Urothelium cell line (cell line): ENCODE data around the gene TPSAB1.
"Not testable (repeated sequence)": the region's sequence is repeated elsewhere in the genome, so short reads cannot be mapped to it uniquely, and the experiment has no call there.

ENCODE experiments used
- DNase-seq: peaks from one replicate; pipeline ENCODE4 v3.0.0; 2011; ENCODE audit warnings: low spot score, mixed read lengths
- FAIRE-seq: peaks from 2 replicates; lab custom pipeline; 2011; peaks lifted over from hg19 to GRCh38; lab: Jason Lieb, UNC

TPSAB1 gene

DNA sequence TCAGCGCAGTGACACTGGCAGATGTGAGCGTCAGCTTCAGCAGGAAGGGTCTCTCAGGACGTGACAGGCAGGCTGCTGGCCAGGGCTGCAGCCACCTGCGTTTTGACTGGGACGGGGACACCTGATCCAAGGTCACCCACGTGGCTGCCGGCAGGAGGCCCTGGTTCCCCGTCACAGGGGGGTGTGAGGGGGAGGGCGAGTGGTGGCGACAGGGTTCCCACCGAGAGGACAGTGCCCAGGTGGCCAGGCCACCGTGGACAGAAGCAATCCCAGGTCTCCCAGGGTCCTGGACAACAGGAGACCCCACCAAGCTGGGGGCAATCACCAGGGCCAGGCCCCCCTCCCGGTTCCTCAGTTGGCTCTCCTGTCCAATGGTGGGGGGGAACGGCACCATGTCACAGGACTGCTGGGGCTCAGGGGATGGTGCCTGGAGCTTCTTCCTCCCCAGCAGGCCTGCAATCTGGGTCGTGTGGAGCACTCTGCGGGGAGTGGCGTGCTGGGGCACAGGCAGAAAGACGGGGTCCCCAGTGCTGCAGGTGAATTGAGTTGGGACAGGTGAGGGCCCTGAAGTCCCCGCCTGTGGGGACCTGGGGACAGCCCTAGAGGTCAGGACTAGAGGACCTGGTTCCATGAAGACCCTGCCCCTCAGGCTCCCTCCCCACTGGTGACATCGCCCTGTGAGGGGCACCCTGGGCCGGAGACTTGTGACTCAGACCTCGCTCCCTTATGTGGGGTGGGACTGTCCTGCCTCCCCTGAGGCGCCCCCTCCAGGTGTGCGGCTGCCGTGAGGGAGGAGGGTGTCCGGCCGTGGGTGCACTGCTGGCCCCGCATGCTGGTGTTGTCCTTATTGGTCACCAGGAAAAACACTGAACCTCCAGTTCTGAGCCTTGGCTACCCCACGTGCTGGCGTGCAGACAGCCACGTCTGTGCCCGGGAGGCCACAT is 3.7 kb downstream of the TPSAB1 start:
- not testable (repeated sequence) for FAIRE-seq

DNA sequence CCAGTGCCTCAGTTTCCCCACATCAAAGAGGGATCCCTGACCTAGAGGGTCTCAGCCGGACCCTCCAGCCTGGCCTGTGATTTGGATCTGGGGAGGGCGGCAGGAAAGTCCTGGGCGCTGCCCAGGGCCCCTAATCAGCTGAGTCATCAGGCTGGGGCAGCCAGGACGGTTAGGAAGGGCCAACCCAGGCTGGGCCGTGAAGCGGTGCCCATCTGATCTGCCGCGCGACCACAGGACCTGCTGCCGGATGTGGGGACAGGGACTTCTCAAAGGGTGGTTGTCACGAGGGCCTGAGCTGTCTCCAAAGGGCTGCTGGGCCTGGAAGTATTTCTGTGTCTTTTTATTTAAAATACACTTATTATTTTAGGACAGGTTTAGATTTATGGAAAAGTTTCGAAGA is 4.4 kb downstream of the TPSAB1 start:
- no peak for DNase-seq
- FAIRE-seq: no peak

More for the DNA sequence above, 3.7 kb downstream of the TPSAB1 start:
- not testable (repeated sequence) for DNase-seq

DNA sequence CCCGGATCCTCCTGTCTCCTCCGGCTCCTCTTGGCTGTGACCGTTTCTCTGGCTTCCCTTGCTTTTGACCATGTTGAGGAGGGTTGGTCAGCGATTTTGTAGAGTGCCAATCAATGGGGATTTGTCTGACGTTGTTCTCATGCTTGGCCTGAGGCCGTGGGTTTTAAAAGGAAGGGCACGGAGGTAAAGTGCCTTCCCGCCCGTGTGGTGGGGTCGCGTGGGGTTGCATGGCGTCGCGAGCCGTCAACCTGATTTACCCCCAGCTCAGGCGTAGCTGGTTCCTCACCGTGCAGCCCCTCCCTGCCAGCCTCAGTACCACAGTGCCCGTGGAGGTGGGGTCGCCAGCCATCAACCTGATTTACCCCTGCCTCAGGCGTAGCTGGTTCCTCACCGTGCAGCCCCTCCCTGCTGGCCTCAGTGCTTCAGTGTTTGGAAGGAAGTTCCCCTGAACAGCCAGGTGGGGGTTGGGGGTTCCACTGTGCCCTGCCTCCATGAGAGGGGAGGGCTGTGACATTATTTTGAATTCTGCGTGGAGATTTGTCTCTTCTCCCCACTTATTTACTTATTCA is 5.0 kb downstream of the TPSAB1 start:
- peak; percentile 40 for FAIRE-seq

DNA sequence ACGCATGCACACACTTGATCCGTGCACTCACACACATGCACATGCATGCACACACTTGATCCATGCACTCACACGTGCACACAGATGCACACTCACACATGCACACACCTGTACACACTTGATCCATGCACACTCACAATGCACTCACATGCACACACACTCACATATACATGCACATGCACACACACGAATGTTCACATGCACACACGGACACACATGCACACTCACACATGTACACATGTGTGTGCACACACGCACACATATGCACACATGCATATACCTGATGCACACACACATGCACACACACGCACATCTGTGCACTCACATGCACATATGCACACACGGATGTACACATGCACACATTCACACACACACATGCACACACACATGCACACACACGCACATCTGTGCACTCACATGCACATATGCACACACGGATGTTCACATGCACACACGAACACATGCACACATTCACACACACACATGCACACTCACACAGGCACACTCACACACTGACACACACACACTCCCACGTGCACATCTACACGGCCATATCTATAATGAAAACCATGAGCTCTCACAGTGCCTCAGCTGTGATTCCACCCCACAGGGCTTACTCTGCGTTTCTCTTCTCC is 7.5 kb downstream of the TPSAB1 start:
- DNase-seq: not testable (repeated sequence)
- peak; percentile 99 for FAIRE-seq

More for the DNA sequence above, 5.0 kb downstream of the TPSAB1 start:
- no peak for DNase-seq

DNA sequence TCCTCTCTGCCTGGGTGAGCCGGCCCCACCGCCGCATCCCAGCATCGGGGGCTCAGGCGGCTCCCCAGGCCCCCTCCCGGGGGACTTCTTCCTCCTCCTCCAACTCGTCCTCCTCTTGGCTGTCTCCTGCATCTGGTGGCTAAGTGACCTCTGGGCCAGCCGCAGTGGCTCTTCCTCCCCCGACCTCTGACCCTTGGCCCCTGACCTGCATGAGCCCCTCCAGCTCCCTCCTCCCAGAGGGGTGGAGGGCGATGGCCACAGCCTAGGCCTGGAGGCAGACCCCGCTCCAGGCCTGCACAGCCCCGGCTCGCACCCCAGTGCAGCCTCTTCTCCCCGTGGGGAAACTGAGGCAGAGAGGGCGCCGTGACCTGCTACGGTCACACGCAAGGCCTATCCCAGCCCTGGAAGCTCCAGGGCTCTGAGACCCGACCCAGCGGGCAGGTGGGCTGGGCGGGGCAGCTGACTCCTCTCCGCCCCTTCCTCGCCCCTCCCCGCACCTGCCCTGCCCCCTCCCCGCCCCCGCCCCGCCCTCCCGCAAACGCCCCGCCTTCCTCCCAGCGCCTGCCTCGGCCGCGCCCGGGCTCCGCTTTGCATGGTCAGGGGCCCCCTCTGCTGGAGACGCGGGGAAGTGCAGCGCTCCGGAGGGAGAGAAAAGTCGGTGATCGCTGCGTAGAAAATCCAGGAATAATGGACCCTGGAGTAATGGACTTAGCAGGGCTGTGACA is 8.7 kb downstream of the TPSAB1 start:
- not testable (repeated sequence) for DNase-seq, FAIRE-seq

DNA sequence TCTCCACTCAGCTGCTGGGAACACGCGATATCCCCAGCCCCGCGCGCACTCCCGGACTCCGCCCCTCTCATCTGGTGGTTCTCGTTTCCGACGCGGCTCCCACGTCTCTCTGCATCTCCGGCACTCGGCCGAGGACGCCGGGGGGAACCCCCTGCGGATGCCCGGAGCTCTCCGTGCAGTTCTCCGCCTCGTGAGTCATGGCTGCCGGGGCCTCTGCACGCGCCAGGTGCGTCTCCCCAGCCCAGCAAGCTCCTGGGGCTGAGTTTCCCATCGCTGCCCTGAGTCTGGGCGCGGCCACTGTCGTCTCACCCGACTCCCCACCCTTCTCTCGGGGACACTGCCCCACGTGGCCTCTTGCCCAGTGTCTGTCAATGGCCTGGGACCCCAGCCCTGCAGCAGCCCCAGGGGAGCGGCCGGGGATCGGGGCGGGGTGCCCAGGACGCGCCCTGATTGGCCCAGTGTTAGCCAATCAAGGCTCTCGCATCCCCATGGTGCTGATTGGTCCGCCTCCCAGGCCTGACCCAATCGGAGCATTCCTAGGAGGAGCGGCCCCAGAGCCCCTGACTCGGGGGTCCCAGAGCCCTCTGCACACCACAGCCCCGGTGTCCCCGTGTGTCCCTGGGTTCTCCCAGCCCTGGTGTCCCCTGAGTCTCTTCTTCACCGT is 13.3 kb downstream of the TPSAB1 start:
- not testable (repeated sequence) for DNase-seq
- FAIRE-seq: peak; percentile 32

DNA sequence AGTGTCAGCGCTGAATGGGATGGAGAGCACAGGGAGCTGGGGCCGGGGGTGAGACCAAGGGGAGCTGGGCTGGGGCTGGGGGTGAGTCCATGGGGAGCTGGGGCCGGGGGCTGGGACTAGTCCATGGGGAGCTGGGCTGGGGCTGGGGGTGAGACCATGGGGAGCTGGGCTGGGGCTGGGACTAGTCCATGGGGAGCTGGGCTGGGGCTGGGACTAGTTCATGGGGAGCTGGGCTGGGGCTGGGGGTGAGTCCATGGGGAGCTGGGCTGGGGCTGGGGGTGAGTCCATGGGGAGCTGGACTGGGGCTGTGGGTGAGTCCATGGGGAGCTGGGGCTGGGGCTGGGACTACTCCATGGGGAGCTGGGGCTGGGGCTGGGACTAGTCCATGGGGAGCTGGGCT is 14.3 kb downstream of the TPSAB1 start:
- DNase-seq, FAIRE-seq: not testable (repeated sequence)

DNA sequence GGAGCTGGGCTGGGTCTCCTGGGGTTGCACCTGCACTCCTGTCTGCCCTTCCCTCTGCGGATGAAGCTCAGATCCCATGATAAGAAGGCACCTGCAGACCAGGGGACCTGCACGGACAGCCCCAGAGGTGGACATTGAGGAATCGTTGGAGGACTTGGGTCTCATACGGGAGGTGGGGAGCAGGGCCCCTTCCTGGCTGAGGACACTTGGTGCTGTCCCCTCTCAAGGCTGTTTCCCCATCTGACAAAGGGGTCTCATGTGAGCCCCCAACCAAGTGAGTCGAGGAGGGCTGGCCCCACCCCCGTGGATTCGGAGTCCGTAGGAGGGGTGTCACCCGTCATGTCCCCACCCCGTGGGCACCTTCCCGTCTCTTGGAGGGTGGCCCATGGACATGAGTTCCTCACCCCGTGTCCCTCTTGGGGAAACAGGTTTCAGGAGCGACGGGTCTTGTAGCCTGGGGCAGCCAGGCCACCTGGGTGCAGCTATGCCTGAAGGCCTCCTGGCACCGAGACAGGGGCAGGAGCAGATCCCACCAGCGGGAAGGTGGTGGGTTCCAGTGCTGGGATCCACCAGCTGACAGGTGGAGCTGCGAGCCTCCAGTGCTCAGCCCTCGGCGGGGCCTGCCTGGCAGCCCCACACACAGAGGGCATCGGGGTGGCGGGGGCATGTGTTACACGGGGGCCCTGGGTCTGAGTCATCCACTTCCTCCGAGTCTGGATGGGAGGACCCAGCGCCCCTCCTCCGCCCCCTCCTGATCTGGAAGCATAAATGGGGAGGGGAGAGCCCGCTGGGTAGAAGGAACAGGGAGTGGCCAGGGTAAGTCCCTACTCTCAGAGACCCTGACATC is 15.0 kb downstream of the TPSAB1 start, which contains the start of gene TPSD1:
TPSD1 (plus strand) TSS at position 794 of the 847 bp plus-strand sequence. CDS start 212 bp downstream, outside the sequence.
- FAIRE-seq, DNase-seq: not testable (repeated sequence)

DNA sequence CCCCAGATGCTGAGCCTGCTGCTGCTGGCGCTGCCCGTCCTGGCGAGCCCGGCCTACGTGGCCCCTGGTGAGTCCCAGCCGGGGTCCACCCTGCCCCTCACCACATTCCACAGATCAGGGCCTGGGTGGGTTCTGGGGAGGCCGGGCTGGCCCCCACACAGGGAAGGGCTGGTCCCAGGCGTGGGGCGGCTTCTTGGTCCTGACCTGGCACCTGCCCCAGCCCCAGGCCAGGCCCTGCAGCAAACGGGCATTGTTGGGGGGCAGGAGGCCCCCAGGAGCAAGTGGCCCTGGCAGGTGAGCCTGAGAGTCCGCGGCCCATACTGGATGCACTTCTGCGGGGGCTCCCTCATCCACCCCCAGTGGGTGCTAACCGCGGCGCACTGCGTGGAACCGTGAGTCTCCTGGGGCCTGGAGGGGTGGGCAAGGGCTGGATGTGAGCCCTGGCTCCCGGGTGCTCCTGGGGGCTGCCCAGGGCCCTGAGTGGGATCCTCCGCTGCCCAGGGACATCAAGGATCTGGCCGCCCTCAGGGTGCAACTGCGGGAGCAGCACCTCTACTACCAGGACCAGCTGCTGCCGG is 15.9 kb downstream of the TPSAB1 start:
- not testable (repeated sequence) for FAIRE-seq, DNase-seq

DNA sequence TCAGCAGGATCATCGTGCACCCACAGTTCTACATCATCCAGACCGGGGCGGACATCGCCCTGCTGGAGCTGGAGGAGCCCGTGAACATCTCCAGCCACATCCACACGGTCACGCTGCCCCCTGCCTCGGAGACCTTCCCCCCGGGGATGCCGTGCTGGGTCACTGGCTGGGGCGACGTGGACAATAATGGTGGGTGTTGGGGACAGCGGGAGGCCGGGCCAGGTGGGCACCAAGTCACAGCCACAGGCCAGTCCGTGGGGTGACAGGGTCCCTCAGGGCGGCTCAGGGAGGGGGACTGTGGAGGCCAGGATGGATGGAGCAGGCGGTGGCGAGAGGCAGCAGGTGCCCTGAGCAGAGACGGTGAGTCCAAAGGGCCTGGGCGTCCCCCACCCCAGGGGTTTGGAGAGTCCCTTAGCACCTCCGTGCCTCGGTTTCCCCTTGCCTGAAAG is 16.4 kb downstream of the TPSAB1 start:
- FAIRE-seq: no peak
- DNase-seq: no peak

DNA sequence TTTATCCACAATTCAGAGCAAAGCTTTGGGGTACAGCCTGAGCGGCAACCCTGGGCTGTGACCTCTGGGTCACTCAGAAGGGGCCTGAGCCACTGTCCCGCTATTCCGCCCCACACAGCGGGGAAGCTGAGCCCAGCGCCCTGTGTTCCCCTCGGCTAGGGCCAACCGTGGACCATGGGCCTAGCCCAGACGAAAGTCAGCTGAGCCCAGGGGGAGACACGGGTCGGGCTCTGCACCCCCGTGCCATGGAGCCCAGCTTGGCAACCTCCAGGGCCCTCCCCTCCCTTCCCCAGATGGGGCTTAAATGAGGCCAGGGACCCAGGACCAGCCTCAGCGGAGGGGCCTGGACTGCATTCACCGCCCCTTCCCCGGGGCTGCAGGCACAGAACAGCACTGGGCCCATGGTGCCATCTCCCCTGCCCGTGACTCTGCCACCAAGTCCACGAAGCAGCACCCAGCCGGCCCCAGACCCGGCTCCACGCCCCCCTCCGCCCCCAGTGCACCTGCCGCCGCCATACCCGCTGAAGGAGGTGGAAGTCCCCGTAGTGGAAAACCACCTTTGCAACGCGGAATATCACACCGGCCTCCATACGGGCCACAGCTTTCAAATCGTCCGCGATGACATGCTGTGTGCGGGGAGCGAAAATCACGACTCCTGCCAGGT is 17.2 kb downstream of the TPSAB1 start:
- DNase-seq: no peak
- FAIRE-seq: no peak

DNA sequence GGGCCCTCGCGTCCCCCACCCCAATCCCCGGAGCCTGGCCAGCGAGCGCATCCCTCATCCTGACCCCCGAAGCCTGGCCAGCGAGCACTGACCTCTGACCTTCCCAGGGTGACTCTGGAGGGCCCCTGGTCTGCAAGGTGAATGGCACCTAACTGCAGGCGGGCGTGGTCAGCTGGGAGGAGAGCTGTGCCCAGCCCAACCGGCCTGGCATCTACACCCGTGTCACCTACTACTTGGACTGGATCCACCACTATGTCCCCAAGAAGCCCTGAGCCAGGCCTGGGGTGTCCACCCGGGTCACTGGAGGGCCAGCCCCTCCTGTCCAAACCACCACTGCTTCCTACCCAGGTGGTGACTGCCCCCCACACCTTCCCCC is 17.7 kb downstream of the TPSAB1 start:
- DNase-seq: no peak
- FAIRE-seq: no peak

DNA sequence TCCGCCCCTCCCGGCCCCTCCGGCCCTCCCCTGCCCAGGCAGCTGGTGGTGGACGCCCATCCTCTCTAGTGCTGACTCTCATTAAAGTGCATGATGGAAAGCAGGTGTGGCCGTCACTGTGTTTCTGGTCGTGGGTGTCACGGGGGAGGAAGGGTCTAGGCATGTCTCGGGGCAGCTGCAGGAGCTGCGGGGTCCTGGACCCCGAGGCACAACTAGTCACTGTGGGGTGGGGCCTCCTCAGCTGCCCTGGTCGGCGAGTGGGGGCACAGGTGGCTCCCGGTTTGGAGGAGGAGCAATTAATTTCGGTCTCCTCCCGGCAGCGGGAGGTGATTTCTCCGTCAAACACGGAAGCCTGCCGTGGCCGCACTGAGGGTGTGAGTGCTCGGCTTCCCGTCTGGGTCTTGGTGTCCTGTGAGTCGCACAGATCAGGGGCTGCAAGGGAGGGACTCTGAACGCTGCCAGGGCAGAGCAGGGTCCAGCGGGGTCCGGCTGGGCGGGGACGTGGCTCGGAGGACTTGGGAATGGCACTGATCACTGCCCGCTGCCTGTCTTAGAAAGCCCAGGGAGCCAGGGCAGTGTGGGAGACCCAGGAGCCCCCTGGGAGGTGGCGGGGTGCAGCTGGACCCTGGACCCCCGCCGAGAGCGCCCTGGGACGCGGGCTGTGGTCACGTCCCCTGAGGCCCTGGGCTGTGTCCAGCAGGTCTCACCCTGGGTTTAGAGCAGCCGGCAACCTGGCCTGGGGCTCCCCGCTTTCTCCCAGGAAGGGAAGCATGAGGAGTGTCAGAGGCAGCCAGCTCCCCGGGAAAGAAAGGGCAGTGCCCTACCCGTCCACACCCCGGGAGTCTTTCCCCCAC is 18.6 kb downstream of the TPSAB1 start:
- no peak for DNase-seq
- FAIRE-seq: no peak

DNA sequence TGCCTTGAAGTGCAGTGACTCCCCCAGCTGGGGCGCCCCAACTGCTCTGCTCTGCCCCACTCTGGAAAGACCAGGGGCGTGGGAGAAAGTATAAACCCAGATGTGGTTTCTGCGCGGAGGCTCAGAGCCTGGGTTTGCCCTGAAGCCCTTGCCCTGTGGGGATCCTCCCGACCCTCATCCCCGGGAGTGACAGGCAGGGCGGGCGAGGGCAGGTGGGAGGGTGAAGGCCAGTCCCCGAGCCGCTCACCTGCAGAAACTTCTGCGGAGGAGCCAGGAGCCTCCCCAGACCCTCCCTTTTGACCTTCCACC is 19.2 kb downstream of the TPSAB1 start:
- DNase-seq: no peak

DNA sequence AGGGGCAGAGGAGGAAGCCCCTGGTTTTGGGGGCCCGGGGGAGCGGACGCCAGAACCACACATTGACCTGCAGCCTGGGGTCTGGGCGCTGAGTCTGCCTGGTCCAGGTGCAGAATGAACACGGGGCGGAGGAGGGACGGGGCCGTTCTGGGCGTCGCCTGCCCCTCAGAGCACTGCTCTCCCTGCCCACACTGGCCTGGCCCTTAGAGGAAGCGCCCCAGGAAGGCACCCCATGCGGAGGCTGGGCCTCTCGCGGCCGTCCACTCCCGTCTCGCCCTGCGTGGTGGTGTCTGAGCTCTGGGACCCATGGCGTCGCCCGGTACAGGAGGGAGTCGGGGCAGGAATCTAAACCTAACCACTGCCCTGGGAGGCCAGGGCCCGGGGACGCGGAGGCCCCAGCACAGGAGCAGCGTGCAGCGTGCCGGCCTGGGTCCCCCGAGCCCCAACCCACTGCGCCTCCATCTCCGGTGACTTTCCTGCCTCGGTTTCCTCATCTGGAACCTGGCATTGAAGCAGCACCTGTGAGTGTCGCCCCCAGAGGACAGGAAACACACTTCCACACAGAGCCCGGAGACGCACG is 19.7 kb downstream of the TPSAB1 start:
- DNase-seq: no peak
- FAIRE-seq: no peak

More for the DNA sequence above, 19.2 kb downstream of the TPSAB1 start:
- FAIRE-seq: no peak

DNA sequence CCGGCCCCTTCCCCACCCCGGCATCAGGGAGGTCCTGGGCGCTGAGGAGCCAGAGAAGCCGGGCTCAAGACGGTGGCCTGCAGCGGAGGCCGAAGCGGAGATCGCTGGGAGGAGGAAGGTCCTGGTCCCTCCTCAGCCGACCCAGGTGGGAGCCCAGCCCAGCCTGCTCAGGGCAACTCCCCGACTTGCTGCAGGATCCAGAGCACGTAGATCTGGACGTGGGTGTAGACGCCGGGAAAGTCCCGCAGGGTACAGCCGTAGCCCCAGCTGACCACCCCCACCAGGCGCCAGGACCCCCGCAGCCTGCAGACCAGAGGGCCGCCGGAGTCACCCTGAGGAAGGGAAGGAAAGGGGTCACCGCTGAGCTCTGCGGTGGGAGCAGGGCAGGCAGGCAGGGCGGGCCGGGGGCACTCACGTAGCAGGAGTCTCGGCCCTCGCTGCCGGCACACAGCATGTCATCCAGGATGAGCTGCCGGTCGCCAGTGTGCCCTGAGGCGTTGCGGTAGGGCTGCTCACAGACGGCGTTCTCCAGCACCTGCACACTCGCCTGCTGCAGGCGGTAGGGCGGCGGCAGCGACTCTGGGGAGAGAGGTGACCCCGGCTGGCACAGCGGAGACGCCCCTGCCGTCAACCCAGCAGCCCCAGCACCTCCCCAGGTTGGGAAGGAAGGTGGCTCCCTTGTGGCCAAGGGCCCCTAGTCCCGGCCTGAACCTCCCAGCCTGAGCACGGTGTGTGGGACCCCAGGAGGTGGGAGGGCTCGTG is 20.8 kb downstream of the TPSAB1 start:
- no peak for FAIRE-seq
- no peak for DNase-seq
